GM23248 (cell line): ENCODE data around the gene FOXL2NB. TPM values are rescaled to one million over a fixed set of nuclear protein-coding genes. Genes with fewer than 3 reads are reported as not detected.

Experiments used
- DNase-seq: peaks from one replicate; pipeline ENCODE4 v3.0.0-alpha.2; 2015
- H2AFZ ChIP-seq: fragments of 200-600 bp; sonication (generic); 2 replicates; pipeline ENCODE4 v1.6.1; 2016; ENCODE audit warnings: antibody characterized with exemption
- H3F3A ChIP-seq: fragments of 200-600 bp; sonication (generic); 2 replicates; pipeline ENCODE4 v1.6.1; 2016; ENCODE audit warnings: mild to moderate bottlenecking, antibody characterized with exemption, mixed run types; ENCODE audit not compliant: insufficient read depth
- H3K27ac ChIP-seq: fragments of 200-600 bp; sonication (generic); 2 replicates; pipeline ENCODE4 v1.5.1; 2016; ENCODE audit warnings: mild to moderate bottlenecking
- H3K27me3 ChIP-seq: fragments of 200-600 bp; sonication (generic); replicated peaks from 2 replicates; pipeline ENCODE4 v1.6.1; 2016; ENCODE audit warnings: mild to moderate bottlenecking; ENCODE audit not compliant: insufficient read depth
- H3K36me3 ChIP-seq: fragments of 200-600 bp; sonication (generic); 2 replicates; pipeline ENCODE4 v1.6.1; 2016; ENCODE audit warnings: low read depth, mild to moderate bottlenecking
- H3K4me1 ChIP-seq: fragments of 200-600 bp; sonication (generic); 2 replicates; pipeline ENCODE4 v1.6.1; 2016; ENCODE audit warnings: mild to moderate bottlenecking; ENCODE audit not compliant: insufficient read depth
- H3K4me2 ChIP-seq: fragments of 200-600 bp; sonication (generic); one replicate; pipeline ENCODE4 v1.6.1; 2016; ENCODE audit warnings: mild to moderate bottlenecking; ENCODE audit not compliant: unreplicated experiment
- H3K4me3 ChIP-seq: fragments of 200-600 bp; sonication (generic); 2 replicates; pipeline ENCODE4 v1.5.1; 2016; ENCODE audit warnings: mild to moderate bottlenecking
- H3K79me2 ChIP-seq: fragments of 200-600 bp; sonication (generic); 2 replicates; pipeline ENCODE4 v1.6.1; 2016; ENCODE audit warnings: mild to moderate bottlenecking; ENCODE audit not compliant: insufficient read depth
- H3K9ac ChIP-seq: fragments of 200-600 bp; sonication (generic); 2 replicates; pipeline ENCODE4 v1.6.1; 2016; ENCODE audit warnings: mild to moderate bottlenecking
- H3K9me2 ChIP-seq: fragments of 200-600 bp; sonication (generic); 2 replicates; pipeline ENCODE4 v1.6.1; 2016; ENCODE audit warnings: mixed run types, mild to moderate bottlenecking, moderate library complexity; ENCODE audit not compliant: insufficient read depth
- H3K9me3 ChIP-seq: fragments of 200-600 bp; sonication (generic); one replicate; pipeline ENCODE4 v1.6.1; 2017; ENCODE audit warnings: low read depth
- H4K20me1 ChIP-seq: fragments of 200-600 bp; sonication (generic); 2 replicates; pipeline ENCODE4 v1.6.0; 2016; ENCODE audit not compliant: insufficient read depth
- EZH2 ChIP-seq: fragments of 200-600 bp; sonication (generic); IDR thresholded peaks from 2 replicates; pipeline ENCODE4 v1.6.1; 2018; ENCODE audit warnings: antibody characterized with exemption, mild to moderate bottlenecking; ENCODE audit not compliant: insufficient read depth, poor library complexity, severe bottlenecking
- EZH2phosphoT487 ChIP-seq: fragments of 200-600 bp; sonication (generic); IDR thresholded peaks from 2 replicates; pipeline ENCODE4 v1.6.1; 2018; ENCODE audit warnings: antibody characterized with exemption, moderate library complexity, mild to moderate bottlenecking, low read depth; ENCODE audit not compliant: insufficient read depth
- WGBS, 2 experiments: methylation state at CpG; one replicate each; pipeline ENCODE4 v1.1.6; 2015 to 2017; ENCODE audit warnings: low lambda C conversion rate in 2 of 2, low coverage in 1 of 2; ENCODE audit errors: missing lambda C conversion rate in 2 of 2; 5-methylcytosine and 5-hydroxymethylcytosine counted together
- in situ Hi-C: fragments of 300-500 bp; cut with MboI; formaldehyde crosslinking; loops from 2 replicates; pipeline ENCODE4 v1.15.0; 2020
- polyA plus RNA-seq: library from polyadenylated mRNA; unstranded; fragments of >200 nt; fragmentation: Nextera tagmentation; extraction: Ambion mirVana; gene quantifications from 2 replicates; pipeline ENCODE4 v1.2.1, GENCODE V29; 2016
- total RNA-seq: library from RNA; depleted of rRNA; stranded (reverse); fragments of >200 nt; shearing (Covaris generic); gene quantifications from 2 replicates; pipeline ENCODE4 v1.2.3, GENCODE V29; 2014

FOXL2NB gene
- total and polyA plus RNA-seq, 2 experiments from 2014 or later, result 0.54 to 1.2 TPM

DNA sequence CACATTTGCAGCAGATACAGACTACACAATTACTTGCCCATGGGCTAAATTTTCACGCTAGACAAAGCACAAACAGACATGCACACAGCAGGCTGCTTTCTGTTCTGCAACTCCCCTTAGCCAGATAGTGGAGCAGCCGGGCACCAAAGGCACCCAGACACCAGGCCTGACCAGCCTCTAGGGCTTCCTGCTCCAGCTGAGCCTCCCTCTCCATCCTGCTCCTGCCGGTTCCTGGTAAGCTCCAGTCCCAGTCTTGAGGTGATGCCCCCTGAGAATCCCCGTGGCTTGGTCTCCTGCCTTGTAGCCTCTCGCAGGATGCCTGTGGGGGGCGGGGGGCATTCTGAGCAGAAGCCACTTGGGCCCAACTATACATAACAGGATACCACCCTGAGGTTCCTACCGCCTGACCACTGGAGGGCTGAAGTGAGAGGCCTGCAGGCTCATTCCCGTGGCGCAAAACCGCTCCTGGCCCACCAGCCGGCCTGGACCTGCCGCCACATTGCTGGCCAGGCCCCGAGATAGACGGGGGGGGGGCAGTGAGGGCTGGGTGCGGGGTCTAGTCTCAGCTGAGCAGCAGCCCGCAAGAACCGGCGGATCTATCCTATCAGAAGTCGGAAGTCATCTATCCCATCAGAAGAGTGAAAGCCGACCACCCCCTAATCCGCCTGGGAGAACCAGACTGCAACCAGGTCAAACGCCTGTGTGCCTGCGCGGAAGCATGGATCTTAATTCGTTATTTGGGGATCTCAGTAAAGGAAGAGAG, 4.0 kb upstream of the FOXL2NB start:
- WGBS, 2 experiments, result 83 to 88% methylated on average over 24 to 25 of the region's 25 CpGs
- H3K79me2 ChIP-seq, result no peaks in the 10 kb centered on the region
- H3K9me3 ChIP-seq, result no peaks in the 10 kb centered on the region
- H3F3A ChIP-seq, result peaks cover 4% of the 10 kb centered on the region
- in situ Hi-C loops, result no loop called here
- H4K20me1 ChIP-seq, result no peaks in the 10 kb centered on the region
- no peak for TF ChIP-seq EZH2phosphoT487
- TF ChIP-seq EZH2, result no peak
- no peak overlapping the region for H3K9ac ChIP-seq
- no peak overlapping the region for H3K27ac ChIP-seq
- H3K4me1 ChIP-seq, result no peaks in the 10 kb centered on the region
- no peak overlapping the region for H3K4me3 ChIP-seq
- DNase-seq, result no peak
- no peaks in the 10 kb centered on the region for H3K36me3 ChIP-seq
- H2AFZ ChIP-seq, result no peak overlapping the region
- H3K4me2 ChIP-seq, result no peak overlapping the region
- peaks cover 23% of the 10 kb centered on the region for H3K27me3 ChIP-seq
- no peaks in the 10 kb centered on the region for H3K9me2 ChIP-seq

DNA sequence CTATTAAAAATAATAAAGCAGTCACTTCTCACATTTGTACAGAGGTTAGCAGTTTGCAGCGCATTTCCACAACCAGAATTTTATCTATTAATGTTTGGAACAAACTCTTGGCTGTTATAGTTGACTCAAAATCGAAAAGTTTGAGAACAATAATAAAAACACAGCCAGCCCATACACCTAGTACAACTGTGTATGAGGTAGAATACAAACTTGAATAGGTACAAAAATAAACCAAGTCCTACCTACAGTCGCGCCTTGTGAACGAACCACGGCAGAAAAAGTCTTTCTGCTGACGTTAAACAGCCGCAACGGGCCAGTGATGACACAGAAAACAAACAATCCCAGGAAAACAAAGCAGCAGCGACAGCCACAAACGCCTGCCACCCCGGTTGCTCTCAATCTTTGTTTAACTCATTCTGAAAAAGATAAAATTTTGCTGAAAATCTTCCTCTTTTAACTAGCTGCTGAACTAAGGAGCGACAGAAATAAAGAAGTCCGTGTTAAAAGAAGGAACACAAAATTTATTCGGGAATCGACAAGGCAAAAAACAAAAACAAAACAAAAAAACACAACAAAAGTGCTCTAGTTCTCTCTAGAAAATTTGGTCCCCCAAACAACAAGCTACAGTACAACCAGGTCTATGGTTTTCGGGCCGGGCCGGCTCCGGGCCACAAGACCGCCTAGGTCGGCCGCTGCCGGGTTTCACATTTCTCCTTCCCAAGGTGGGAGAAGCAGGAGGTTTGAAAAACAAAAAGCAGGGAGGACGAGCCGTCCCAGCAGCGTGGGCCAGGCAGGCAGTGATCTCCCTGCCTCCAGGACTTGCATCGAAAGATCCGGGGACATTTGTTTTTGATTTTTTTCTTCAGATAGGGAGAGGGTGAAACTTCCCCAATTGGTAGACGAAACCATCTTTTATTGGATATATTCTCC, 3.0 kb upstream of the FOXL2NB start:
- Histone ChIP-seq H4K20me1 (no peaks in the 10 kb centered on the region), H2AFZ (no peak overlapping the region), H3K4me1 (no peaks in the 10 kb centered on the region), H3K9me3 (no peaks in the 10 kb centered on the region), H3F3A (peaks cover 6% of the 10 kb centered on the region), H3K79me2 (no peaks in the 10 kb centered on the region), H3K4me2 (no peak overlapping the region), H3K27ac (no peak overlapping the region), H3K9ac (no peak overlapping the region), H3K27me3 (peaks cover 15% of the 10 kb centered on the region), H3K9me2 (no peaks in the 10 kb centered on the region), H3K4me3 (no peak overlapping the region), H3K36me3 (no peaks in the 10 kb centered on the region)
- TF ChIP-seq EZH2 (no peak), EZH2phosphoT487 (no peak)
- in situ Hi-C loops, result no loop called here
- WGBS, 2 experiments, result 87 to 91% methylated on average over 30 of the region's 30 CpGs
- DNase-seq, result no peak

DNA sequence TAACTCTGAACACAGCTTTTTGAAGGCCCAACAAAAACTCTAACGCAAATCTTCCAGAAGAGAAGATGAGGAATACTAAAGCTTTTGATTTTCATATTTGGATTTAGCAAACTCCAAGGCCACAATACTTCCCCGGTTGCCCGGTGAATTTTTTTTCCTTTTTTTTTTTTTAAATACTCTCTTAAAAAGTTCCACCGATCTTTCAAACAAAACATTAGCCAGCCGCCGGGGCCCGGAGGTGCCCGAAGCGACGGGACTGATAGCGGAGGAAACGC, 2.4 kb upstream of the FOXL2NB start:
- Histone ChIP-seq H3K9me2 (no peaks in the 10 kb centered on the region), H3K36me3 (no peaks in the 10 kb centered on the region), H3K9ac (no peak overlapping the region), H3K4me2 (no peak overlapping the region), H3K4me1 (no peaks in the 10 kb centered on the region), H3F3A (peaks cover 6% of the 10 kb centered on the region), H3K79me2 (no peaks in the 10 kb centered on the region), H4K20me1 (no peaks in the 10 kb centered on the region), H2AFZ (no peak overlapping the region), H3K27ac (no peak overlapping the region), H3K9me3 (no peaks in the 10 kb centered on the region), H3K27me3 (peaks cover 15% of the 10 kb centered on the region; the same call in 1 of the 2 replicates), H3K4me3 (no peak overlapping the region)
- TF ChIP-seq EZH2 (no peak), EZH2phosphoT487 (no peak)
- 83% methylated on average over 12 of the region's 12 CpGs for WGBS, 2 experiments
- no peak for DNase-seq
- in situ Hi-C loops, result no loop called here

DNA sequence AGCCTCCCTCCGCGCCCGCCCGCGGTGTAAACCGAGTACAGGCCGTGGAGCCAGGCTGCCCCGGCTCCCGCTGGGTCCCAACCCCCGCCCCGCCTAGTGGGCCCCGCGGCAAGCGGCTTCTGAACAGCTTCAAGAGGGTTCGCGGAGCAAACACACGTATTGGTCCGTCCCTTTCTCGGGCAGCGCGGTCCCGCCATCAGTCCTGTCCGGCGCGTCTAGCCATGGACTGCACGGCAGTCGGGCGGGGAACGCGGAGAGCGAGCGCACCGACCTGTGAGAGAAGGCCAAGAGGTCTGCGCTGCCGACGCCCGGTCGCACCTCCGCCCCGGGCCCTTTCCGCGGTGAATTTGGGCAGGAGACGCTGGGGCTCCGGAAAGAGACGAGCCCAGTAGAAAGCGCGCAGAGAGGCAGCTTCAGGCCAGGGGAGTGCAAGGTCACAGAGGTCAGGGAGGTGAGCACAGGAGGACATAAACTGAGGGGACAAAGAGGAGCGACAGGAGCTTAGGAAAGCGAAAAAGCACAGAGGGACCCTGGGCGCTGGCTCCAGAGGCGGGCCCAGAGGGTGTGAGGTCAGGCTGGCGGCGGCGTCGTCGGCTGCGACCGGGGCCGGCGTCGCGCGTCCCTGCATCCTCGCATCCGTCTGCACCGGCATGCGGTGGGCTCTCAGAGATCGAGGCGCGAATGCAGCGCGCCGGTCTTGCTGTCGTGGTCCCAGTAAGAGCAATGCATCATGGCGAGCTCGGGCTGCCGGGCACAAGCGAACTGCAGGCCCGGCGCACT, 1.9 kb upstream of the FOXL2NB start:
- peak; percentile 37 for TF ChIP-seq EZH2
- TF ChIP-seq EZH2phosphoT487, result no peak
- no peak for DNase-seq
- WGBS, 2 experiments, result 23% methylated on average over 59 to 68 of the region's 80 CpGs
- Histone ChIP-seq H3K9ac (no peak overlapping the region), H3K27ac (no peak overlapping the region), H3K9me3 (no peaks in the 10 kb centered on the region), H3K4me3 (peak overlapping the region; percentile 49), H3K4me1 (no peaks in the 10 kb centered on the region), H3K9me2 (no peaks in the 10 kb centered on the region), H3F3A (peaks cover 6% of the 10 kb centered on the region), H2AFZ (peak overlapping the region; percentile 45; the same call in 1 of the 2 replicates), H3K4me2 (peak overlapping the region; percentile 24), H3K27me3 (peaks cover 15% of the 10 kb centered on the region; the same call in 1 of the 2 replicates), H3K79me2 (no peaks in the 10 kb centered on the region), H3K36me3 (no peaks in the 10 kb centered on the region), H4K20me1 (no peaks in the 10 kb centered on the region)
- in situ Hi-C loops, result no loop called here
